Measurements from ENCODE around the gene ANKRD55. TPM values are rescaled to one million over a fixed set of nuclear protein-coding genes. Genes with fewer than 3 reads are reported as not detected.

Gene ANKRD55
- total and polyA plus RNA-seq, 4 donors: 0.37 to 1.9 (median 1.4) TPM

- H3K27ac ChIP-seq (ENCODE audit: low read depth in 1 of 2, low read length in 2 of 2): no peak overlapping the region
- TF ChIP-seq FOXA2 (IDR thresholded peaks at IDR 0.05) (no peak), TAF1 (conservative IDR thresholded peaks at IDR 0.05) (no peak), SP1 (IDR thresholded peaks at IDR 0.05) (no peak), RAD21 (IDR thresholded peaks at IDR 0.05) (peak; percentile 100), RXRA (IDR thresholded peaks at IDR 0.05) (peak; percentile 84 to 87), HNF4G (IDR thresholded peaks at IDR 0.05) (no peak), REST (IDR thresholded peaks at IDR 0.05) (peak; percentile 22), NR2F2 (IDR thresholded peaks at IDR 0.05) (peak; percentile 69)
- TF ChIP-seq, protein P1, sequence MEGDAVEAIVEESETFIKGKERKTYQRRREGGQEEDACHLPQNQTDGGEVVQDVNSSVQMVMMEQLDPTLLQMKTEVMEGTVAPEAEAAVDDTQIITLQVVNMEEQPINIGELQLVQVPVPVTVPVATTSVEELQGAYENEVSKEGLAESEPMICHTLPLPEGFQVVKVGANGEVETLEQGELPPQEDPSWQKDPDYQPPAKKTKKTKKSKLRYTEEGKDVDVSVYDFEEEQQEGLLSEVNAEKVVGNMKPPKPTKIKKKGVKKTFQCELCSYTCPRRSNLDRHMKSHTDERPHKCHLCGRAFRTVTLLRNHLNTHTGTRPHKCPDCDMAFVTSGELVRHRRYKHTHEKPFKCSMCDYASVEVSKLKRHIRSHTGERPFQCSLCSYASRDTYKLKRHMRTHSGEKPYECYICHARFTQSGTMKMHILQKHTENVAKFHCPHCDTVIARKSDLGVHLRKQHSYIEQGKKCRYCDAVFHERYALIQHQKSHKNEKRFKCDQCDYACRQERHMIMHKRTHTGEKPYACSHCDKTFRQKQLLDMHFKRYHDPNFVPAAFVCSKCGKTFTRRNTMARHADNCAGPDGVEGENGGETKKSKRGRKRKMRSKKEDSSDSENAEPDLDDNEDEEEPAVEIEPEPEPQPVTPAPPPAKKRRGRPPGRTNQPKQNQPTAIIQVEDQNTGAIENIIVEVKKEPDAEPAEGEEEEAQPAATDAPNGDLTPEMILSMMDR (IDR thresholded peaks at IDR 0.05; ENCODE audit: low read depth, low read length, missing input control): peak; percentile 99
- H3K36me3 ChIP-seq (ENCODE audit: control insufficient read depth in 4 of 4, insufficient read depth in 3 of 4, low read depth in 1 of 4, low read length in 3 of 4): no peaks in the 10 kb centered on the region
- 37% methylated on average over 6 of the region's 6 CpGs for WGBS
- H3K27me3 ChIP-seq (ENCODE audit: control insufficient read depth in 4 of 4, insufficient read depth in 4 of 4, low read length in 3 of 4): no peaks in the 10 kb centered on the region
- H3K9ac ChIP-seq (ENCODE audit: low read depth in 1 of 2, low read length in 2 of 2): no peak overlapping the region
- no peaks in the 10 kb centered on the region for H3K4me1 ChIP-seq (ENCODE audit: control insufficient read depth in 4 of 4, insufficient read depth in 4 of 4, low read length in 3 of 4)
- H3K4me3 ChIP-seq (ENCODE audit: low read depth in 1 of 3, low read length in 3 of 3): no peak overlapping the region
- DNase-seq (ENCODE audit: low spot score): peak; percentile 83
- no peaks in the 10 kb centered on the region for H3K9me3 ChIP-seq (ENCODE audit: control insufficient read depth in 4 of 4, low read length in 3 of 4)
Measured at GRCh38 chr5:56270568-56271392, 37.6 kb upstream of the ANKRD55 start.

GRCh38 chr5:56270058-56270457 lies 36.9 kb upstream of the ANKRD55 start:
- no peak overlapping the region for H3K4me3 ChIP-seq (ENCODE audit: low read depth in 1 of 3, low read length in 3 of 3)
- H3K27me3 ChIP-seq (ENCODE audit: control insufficient read depth in 4 of 4, insufficient read depth in 4 of 4, low read length in 3 of 4): no peaks in the 10 kb centered on the region
- H3K27ac ChIP-seq (ENCODE audit: low read depth in 1 of 2, low read length in 2 of 2): no peak overlapping the region
- no peaks in the 10 kb centered on the region for H3K9me3 ChIP-seq (ENCODE audit: control insufficient read depth in 4 of 4, low read length in 3 of 4)
- 92% methylated on average over 6 of the region's 6 CpGs for WGBS
- H3K9ac ChIP-seq (ENCODE audit: low read depth in 1 of 2, low read length in 2 of 2): no peak overlapping the region
- DNase-seq (ENCODE audit: low spot score): no peak
- H3K4me1 ChIP-seq (ENCODE audit: control insufficient read depth in 4 of 4, insufficient read depth in 4 of 4, low read length in 3 of 4): no peaks in the 10 kb centered on the region
- no peaks in the 10 kb centered on the region for H3K36me3 ChIP-seq (ENCODE audit: control insufficient read depth in 4 of 4, insufficient read depth in 3 of 4, low read depth in 1 of 4, low read length in 3 of 4)
- no peak for TF ChIP-seq RAD21 (IDR thresholded peaks at IDR 0.05)
- TF ChIP-seq, protein P1 (IDR thresholded peaks at IDR 0.05; ENCODE audit: low read depth, low read length, missing input control): no peak
- TF ChIP-seq SP1 (IDR thresholded peaks at IDR 0.05): no peak
- TF ChIP-seq, protein P2, sequence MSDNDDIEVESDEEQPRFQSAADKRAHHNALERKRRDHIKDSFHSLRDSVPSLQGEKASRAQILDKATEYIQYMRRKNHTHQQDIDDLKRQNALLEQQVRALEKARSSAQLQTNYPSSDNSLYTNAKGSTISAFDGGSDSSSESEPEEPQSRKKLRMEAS (IDR thresholded peaks at IDR 0.05): no peak
- no peak for TF ChIP-seq NR2F2 (IDR thresholded peaks at IDR 0.05)
- TF ChIP-seq EGR1 (IDR thresholded peaks at IDR 0.05; ENCODE audit: low read depth in 2 of 2): no peak
- TF ChIP-seq GABPA (IDR thresholded peaks at IDR 0.05 in 1 of 2, conservative IDR thresholded peaks at IDR 0.05 in 1 of 2): no peak
- TF ChIP-seq RXRA (IDR thresholded peaks at IDR 0.05): no peak
- TF ChIP-seq YY1 (IDR thresholded peaks at IDR 0.05): no peak
- no peak for TF ChIP-seq HNF4A (conservative IDR thresholded peaks at IDR 0.05)
- no peak for TF ChIP-seq FOXA1 (IDR thresholded peaks at IDR 0.05)
- TF ChIP-seq REST (IDR thresholded peaks at IDR 0.05): no peak
- TF ChIP-seq JUND (IDR thresholded peaks at IDR 0.05): no peak
- no peak for TF ChIP-seq HNF4G (IDR thresholded peaks at IDR 0.05)
- TF ChIP-seq ATF3 (IDR thresholded peaks at IDR 0.05): no peak
